HUDEP-2 (cell line): ENCODE results near the gene SDHB.

Experiments used
- DNase-seq, 76 experiments: peaks; one replicate each; lab custom pipeline; 2025; ENCODE audit not compliant: unreplicated experiment in 76 of 76; lab: John Stamatoyannopoulos, UW

Gene SDHB

DNA sequence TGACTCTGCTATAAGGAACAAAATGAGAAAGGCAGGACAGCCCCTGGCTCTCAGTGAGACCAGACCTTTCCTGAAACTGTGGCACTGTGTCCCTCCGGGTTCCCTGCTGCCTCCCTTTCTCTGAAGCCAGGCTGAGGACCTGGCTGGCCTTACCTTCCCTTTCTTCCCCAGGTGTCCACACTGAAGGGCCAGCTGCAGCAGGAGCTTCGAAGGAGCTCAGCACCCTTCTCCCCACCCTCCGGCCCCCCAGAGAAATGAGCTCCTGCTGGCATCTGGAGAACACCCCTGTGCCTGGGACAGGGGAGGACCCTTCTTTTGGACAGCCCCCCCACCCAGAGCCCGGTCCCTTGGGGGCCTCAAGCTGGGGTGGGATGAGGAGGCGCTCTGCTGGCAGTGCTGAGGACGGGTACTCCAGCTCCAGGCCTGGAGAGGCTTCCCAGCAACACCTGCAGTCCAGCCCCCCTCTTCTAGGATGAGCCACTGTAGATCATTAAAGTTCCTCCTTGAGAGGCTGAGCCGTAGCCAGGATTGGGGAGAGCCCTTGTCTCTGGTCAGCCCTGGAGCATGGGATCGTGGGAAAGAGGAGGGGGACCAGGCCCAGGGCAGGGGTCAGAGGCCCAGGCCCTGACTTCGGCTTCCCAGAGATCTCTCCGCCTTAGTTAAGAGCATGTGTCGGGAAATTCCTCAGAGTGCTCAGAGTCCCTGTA is 81.5 kb downstream of the SDHB start:
- no peak for DNase-seq

DNA sequence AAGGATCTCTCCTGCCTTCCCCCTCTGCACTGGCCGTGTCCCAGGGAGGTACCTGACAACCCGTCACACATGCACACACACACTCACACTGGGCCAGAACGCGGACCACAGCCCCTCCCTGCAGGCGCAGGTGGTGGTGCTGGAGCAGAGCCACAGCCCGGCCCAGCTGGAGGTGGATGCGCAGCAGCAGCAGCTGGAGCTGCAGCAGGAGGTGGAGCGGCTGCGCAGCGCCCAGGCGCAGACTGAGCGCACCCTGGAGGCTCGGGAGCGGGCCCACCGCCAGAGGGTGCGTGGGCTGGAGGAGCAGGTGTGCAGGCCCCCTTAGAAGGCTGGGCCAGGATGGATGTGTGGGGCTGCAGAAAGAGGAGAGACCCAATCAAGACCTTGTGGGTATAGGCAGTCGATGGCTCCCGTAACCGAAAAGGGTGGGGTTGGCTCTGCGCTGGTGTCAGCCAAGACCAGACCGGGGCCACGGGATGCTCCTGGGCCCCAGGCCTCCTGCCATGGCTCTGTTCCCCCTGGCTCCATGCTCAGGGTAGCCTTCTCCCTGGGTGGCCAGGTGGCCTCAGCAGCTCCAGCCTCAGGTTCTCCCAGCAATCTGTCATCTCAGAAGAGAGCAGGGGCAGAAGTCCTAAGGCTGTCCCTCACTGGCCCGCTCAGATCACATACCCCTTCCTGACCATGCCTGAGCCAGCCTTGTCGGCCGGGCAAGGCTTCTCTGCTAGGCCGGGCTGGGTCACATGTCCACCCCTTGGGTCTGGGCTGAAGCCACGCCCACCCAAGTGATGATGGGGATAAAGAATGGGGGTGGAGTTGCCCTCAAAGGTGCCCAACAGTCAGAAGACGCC is 82.3 kb downstream of the SDHB start:
- peak in 20 of 76 experiments; percentile 1 to 29 (median 16) for DNase-seq

DNA sequence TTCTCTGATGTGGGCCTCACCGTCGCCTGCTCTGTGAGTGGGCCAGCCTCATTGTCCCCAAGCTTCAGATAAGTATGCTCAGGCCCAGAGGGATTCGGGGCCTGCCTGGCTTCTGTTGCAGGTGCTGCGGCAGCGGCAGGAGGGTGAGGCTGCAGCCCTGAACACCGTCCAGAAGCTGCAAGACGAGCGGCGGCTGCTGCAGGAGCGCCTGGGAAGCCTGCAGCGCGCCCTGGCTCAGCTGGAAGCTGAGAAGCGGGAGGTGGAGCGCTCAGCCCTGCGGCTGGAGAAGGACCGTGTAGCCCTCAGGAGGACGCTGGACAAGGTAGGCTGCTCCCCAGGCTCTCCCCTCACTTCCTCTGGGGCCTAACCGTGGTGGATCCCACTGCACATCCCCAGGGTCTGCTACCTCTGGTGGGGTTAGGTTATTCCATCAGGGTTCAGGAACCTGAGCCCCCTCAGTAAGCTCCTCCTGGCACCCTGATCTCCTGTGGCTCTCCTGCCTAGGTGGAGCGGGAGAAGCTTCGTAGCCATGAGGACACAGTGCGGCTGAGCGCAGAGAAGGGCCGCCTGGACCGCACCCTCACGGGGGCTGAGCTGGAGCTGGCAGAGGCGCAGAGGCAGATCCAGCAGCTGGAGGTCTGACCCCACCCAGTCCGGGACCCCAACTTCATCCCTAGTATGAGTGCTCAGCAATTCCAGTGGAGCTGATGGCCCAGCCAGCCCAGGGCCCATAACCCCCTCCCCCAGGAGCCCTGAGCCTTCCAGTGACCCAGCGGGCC is 83.5 kb downstream of the SDHB start:
- no peak for DNase-seq

DNA sequence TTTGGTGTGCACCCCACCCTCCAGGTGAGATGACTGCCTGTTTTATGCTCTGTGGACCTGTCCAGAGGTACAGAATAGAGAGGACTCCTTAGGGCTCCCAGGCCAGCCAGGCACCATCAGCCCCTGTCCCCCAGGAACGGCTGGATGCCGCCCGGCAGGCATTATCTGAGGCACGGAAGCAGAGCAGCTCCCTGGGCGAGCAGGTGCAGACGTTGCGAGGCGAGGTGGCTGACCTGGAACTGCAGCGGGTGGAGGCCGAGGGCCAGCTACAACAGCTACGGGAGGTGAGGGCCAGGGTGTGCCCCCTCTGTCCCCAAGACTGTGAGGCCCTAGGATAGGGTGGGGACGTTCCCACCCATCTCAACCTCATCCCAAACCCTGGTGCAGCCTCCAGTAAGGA is 84.2 kb downstream of the SDHB start:
- DNase-seq = no peak

DNA sequence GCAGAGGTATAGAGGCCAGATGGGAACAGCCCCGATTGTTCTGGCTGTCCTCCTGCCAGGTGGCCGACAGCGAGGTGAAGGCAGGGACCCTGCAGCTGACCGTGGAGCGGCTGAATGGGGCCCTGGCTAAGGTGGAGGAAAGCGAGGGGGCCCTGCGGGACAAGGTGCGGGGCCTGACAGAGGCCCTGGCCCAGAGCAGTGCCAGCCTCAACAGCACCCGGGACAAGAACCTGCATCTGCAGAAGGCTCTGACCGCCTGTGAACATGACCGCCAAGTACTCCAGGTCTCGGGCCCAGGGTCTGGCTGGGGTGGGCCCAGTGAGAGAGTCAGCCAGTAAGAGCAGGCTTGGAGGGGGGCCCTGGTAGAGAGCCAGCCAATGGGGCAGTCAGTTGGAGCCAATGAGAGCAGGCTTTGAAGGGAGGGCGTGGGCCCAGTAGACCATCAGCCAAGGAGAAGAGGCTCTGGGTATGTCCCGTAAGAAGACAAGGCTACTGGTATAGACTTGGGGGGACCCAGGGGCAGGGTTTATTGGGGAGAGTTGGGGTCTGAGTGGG is 84.7 kb downstream of the SDHB start:
- no peak for DNase-seq
